Measurements from ENCODE around the gene RBPJL.

DNA sequence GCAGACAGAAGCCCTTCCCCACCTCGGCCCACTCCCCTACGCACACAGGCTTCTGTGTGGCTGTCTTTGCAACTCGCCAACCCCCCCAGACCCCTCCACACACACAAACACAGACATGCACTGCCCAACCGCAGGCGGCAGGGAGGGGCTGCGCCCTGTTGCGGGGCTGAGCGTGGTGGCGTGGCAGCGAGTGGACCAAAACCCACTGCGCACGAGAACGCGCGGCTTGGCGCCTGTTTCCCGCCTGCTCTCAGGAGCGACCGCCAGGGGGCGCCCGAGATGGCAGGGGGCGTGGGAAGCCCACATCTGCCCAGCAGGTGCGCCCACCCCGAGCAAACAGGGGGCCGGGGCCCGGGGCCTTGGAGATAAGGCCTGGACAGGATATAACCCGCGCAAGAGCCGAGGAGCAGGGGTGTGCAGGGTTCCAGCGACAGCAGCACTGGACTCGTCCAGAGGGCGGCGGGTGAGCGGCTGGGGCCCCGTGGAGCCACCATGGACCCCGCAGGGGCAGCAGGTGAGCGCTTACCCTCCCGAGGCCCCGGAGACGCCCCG, at the start of gene RBPJL:
- TF ChIP-seq, protein P1, sequence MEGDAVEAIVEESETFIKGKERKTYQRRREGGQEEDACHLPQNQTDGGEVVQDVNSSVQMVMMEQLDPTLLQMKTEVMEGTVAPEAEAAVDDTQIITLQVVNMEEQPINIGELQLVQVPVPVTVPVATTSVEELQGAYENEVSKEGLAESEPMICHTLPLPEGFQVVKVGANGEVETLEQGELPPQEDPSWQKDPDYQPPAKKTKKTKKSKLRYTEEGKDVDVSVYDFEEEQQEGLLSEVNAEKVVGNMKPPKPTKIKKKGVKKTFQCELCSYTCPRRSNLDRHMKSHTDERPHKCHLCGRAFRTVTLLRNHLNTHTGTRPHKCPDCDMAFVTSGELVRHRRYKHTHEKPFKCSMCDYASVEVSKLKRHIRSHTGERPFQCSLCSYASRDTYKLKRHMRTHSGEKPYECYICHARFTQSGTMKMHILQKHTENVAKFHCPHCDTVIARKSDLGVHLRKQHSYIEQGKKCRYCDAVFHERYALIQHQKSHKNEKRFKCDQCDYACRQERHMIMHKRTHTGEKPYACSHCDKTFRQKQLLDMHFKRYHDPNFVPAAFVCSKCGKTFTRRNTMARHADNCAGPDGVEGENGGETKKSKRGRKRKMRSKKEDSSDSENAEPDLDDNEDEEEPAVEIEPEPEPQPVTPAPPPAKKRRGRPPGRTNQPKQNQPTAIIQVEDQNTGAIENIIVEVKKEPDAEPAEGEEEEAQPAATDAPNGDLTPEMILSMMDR (conservative IDR thresholded peaks at IDR 0.05; ENCODE audit: low read depth, low read length), result peak; percentile 79
- TF ChIP-seq EZH2 (IDR thresholded peaks at IDR 0.05; ENCODE audit: borderline replicate concordance, low read depth, low read length, poor library complexity, severe bottlenecking), result no peak

All from A673 (cell line).